CD4-positive, CD25-positive, alpha-beta regulatory T cell (primary cell): ENCODE results near the gene THUMPD1. TPM values are rescaled to one million over a fixed set of nuclear protein-coding genes. Genes with fewer than 3 reads are reported as not detected.
A peak's percentile ranks its signal among the peaks of the same experiment; 100 is the strongest.
"Not testable (repeated sequence)": the region's sequence is repeated elsewhere in the genome, so short reads cannot be mapped to it uniquely, and the experiment has no call there.

Source experiments
- ATAC-seq, 2 donors: fragments of 150-1000 bp; cut with Tn5 transposase; one replicate each; pipeline ENCODE4 v1.10.0; 2021; ENCODE audit warnings: low read depth in 2 of 2, moderate number of reproducible peaks in 2 of 2, moderate library complexity in 1 of 2
- DNase-seq, 3 donors: peaks; one replicate each; pipeline versions ENCODE4 v3.0.0 to v3.0.0-alpha.2; 2012 to 2022; ENCODE audit warnings: mixed read lengths in 1 of 3
- H3K27ac ChIP-seq: one replicate; pipeline ENCODE4 v1.7.0; 2013; ENCODE audit warnings: mild to moderate bottlenecking, low read length; ENCODE audit not compliant: insufficient read depth, poor library complexity, severe bottlenecking
- H3K27me3 ChIP-seq: one replicate; pipeline ENCODE4 v1.7.0; 2013; ENCODE audit warnings: low read length; ENCODE audit not compliant: control insufficient read depth, insufficient read depth
- H3K36me3 ChIP-seq: one replicate; pipeline ENCODE4 v1.7.0; 2013; ENCODE audit warnings: mild to moderate bottlenecking, low read length, moderate library complexity; ENCODE audit not compliant: control insufficient read depth, insufficient read depth
- H3K4me1 ChIP-seq: 2 replicates; pipeline ENCODE4 v1.7.0; 2013; ENCODE audit warnings: mild to moderate bottlenecking, low read length; ENCODE audit not compliant: insufficient read depth, control insufficient read depth, poor library complexity, severe bottlenecking
- H3K4me3 ChIP-seq: one replicate; pipeline ENCODE4 v1.7.0; 2013; ENCODE audit warnings: low read depth, mild to moderate bottlenecking, low read length, moderate library complexity
- H3K9me3 ChIP-seq, 2 experiments: 1 replicate in 1 of 2; 2 replicates in 1 of 2; pipeline ENCODE4 v1.7.0; 2013; ENCODE audit warnings: low read length in 2 of 2, mild to moderate bottlenecking in 1 of 2, moderate library complexity in 1 of 2; ENCODE audit not compliant: control insufficient read depth in 2 of 2
- H3K27ac Mint-ChIP-seq, 3 donors: one replicate each; pipeline ENCODE4 v1.8.0; 2020 to 2022; ENCODE audit warnings: mild to moderate bottlenecking in 3 of 3, mixed read lengths in 3 of 3, moderate library complexity in 2 of 3
- H3K27me3 Mint-ChIP-seq: one replicate; pipeline ENCODE4 v1.8.0; 2022; ENCODE audit warnings: mild to moderate bottlenecking, mixed read lengths
- H3K36me3 Mint-ChIP-seq: one replicate; pipeline ENCODE4 v1.8.0; 2020; ENCODE audit warnings: mixed read lengths
- H3K4me1 Mint-ChIP-seq, 4 donors: one replicate each; pipeline ENCODE4 v1.8.0; 2020 to 2022; ENCODE audit warnings: mixed read lengths in 4 of 4, mild to moderate bottlenecking in 1 of 4
- H3K4me3 Mint-ChIP-seq, 4 donors: one replicate each; pipeline ENCODE4 v1.8.0; 2020 to 2022; ENCODE audit warnings: mild to moderate bottlenecking in 4 of 4, mixed read lengths in 4 of 4, moderate library complexity in 3 of 4
- H3K9me3 Mint-ChIP-seq, 7 donors: one replicate each; pipeline ENCODE4 v1.8.0; 2020 to 2022; ENCODE audit warnings: mixed read lengths in 7 of 7, mild to moderate bottlenecking in 3 of 7, moderate library complexity in 2 of 7
- polyA plus RNA-seq, 4 donors: library from polyadenylated mRNA; unstranded; fragments of 300-500 nt; fragmentation: Illumina TruSeq; gene quantifications; one replicate each; pipeline ENCODE4 v1.2.3, GENCODE V29; 2021
- total RNA-seq: library from RNA; stranded (reverse); gene quantifications from one replicate; pipeline ENCODE4 v1.2.3, GENCODE V29; 2022

THUMPD1 gene
- total and polyA plus RNA-seq, 5 donors from 2014 or later = 56.1 to 97.6 (median 71.7) TPM

DNA sequence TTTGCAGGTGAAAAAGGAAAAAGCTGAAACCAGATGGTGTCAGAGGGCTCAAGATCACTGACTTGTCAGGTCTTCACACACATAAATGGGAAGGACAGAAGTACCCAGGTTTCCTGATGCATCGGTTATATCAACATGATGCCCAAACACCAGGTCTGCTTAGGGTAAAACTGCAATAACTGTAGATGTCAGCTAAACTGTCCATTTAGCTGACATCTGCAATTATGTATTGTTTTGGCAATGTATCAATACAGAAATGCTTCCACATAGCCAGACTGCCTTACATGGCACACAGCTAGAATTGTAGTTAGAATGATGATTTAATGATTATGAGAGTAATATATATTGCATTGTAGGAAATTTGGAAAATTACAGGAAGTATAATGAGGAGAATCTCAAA lies 27.2 kb upstream of the THUMPD1 start:
- H3K4me1 ChIP-seq = peaks cover 9% of the 10 kb centered on the region
- no peaks in the 10 kb centered on the region for H3K9me3 ChIP-seq
- H3K27ac Mint-ChIP-seq = no peak overlapping the region
- no peak overlapping the region for H3K27ac ChIP-seq
- no peaks in the 10 kb centered on the region for H3K9me3 Mint-ChIP-seq
- peaks cover 4% of the 10 kb centered on the region for H3K36me3 Mint-ChIP-seq
- H3K4me3 ChIP-seq = no peak overlapping the region
- DNase-seq (no peak), ATAC-seq (no peak)
- H3K4me1 Mint-ChIP-seq = peaks cover 0 to 10% (median 6%) of the 10 kb centered on the region in 4 donors
- H3K36me3 ChIP-seq = no peaks in the 10 kb centered on the region
- no peaks in the 10 kb centered on the region for H3K27me3 ChIP-seq
- H3K4me3 Mint-ChIP-seq = no peak overlapping the region
- H3K27me3 Mint-ChIP-seq = no peaks in the 10 kb centered on the region

DNA sequence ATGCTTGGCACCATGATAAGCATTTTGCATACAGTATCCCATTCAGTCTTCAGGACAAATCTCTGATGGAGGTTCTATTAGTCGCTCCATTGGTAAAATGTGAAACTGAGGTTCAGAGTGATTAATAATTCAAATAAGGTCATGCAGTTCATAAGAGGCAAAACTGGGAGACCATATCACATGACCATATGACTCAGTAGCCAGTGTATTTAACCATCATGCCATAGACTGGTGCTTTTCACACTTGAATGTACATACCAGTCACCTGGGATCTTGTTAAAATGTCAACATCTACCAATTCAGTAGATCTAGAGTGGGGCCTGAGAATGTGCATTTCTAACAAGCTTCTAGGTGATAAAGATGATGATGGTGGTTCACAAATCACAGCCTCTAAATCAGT lies 26.5 kb upstream of the THUMPD1 start:
- Mint-ChIP-seq H3K27me3 (no peaks in the 10 kb centered on the region), H3K9me3 (no peaks in the 10 kb centered on the region), H3K4me3 (no peak overlapping the region), H3K27ac (no peak overlapping the region), H3K36me3 (peaks cover 4% of the 10 kb centered on the region), H3K4me1 (peaks cover 0 to 17% (median 11%) of the 10 kb centered on the region in 4 donors)
- no peaks in the 10 kb centered on the region for H3K27me3 ChIP-seq
- H3K36me3 ChIP-seq = no peaks in the 10 kb centered on the region
- no peak overlapping the region for H3K4me3 ChIP-seq
- H3K4me1 ChIP-seq = peaks cover 12% of the 10 kb centered on the region
- no peaks in the 10 kb centered on the region for H3K9me3 ChIP-seq
- no peak overlapping the region for H3K27ac ChIP-seq
- DNase-seq (no peak), ATAC-seq (no peak)

DNA sequence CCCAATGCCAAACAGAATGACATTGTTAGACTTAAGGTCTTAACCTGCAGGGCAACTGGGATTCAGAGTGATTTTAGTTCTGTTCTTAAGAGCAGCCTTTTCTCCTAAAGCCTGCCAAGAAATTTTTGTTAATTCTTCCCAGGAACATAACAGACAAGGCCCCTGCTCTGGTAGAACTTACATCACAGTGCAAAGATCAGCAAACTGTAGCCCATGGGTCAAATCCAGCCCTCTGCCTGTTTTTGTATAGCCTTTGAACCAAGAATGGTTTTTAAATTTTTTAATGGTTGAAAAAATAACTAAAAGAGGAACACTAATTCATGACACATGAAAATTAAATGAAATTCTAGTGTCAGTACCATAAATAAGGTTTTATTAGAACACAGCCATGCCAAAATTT lies 26.0 kb upstream of the THUMPD1 start:
- ATAC-seq (no peak), DNase-seq (no peak)
- H3K4me3 Mint-ChIP-seq = no peak overlapping the region
- Histone ChIP-seq H3K4me1 (peaks cover 13% of the 10 kb centered on the region), H3K4me3 (no peak overlapping the region), H3K27ac (no peak overlapping the region), H3K27me3 (no peaks in the 10 kb centered on the region), H3K9me3 (no peaks in the 10 kb centered on the region), H3K36me3 (no peaks in the 10 kb centered on the region)
- H3K9me3 Mint-ChIP-seq = peaks cover 0 to 2% (median 0%) of the 10 kb centered on the region in 7 donors
- peaks cover 0 to 23% (median 15%) of the 10 kb centered on the region in 4 donors for H3K4me1 Mint-ChIP-seq
- H3K27me3 Mint-ChIP-seq = no peaks in the 10 kb centered on the region
- H3K27ac Mint-ChIP-seq = no peak overlapping the region
- H3K36me3 Mint-ChIP-seq = peaks cover 4% of the 10 kb centered on the region

DNA sequence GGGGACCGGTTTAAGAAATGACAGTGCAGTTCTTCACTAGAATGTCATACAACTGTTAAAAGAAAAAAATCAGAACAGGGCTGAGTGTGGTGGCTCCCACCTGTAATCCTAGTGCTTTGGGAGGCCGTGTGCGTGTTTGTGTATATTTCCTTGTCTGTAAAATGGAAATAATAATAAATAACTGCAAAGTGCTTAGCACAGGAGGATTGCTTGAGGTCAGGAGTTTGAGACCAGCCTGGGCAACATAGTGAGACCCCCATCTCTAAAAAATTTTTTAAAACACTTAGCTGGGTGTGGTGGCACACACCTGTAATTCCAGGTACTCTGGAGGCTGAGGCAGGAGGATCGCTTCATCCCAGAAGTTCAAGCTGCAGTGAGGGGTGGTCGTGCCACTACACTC lies 24.7 kb upstream of the THUMPD1 start:
- Mint-ChIP-seq H3K9me3 (peaks cover 0 to 2% (median 0%) of the 10 kb centered on the region in 7 donors), H3K36me3 (peaks cover 6% of the 10 kb centered on the region), H3K27ac (no peak overlapping the region), H3K4me1 (peaks cover 0 to 28% (median 19%) of the 10 kb centered on the region in 4 donors), H3K27me3 (no peaks in the 10 kb centered on the region), H3K4me3 (no peak overlapping the region)
- no peak for ATAC-seq
- Histone ChIP-seq H3K9me3 (no peaks in the 10 kb centered on the region), H3K4me1 (peaks cover 13% of the 10 kb centered on the region), H3K27me3 (no peaks in the 10 kb centered on the region), H3K27ac (no peak overlapping the region), H3K36me3 (no peaks in the 10 kb centered on the region), H3K4me3 (no peak overlapping the region)
- no peak for DNase-seq

DNA sequence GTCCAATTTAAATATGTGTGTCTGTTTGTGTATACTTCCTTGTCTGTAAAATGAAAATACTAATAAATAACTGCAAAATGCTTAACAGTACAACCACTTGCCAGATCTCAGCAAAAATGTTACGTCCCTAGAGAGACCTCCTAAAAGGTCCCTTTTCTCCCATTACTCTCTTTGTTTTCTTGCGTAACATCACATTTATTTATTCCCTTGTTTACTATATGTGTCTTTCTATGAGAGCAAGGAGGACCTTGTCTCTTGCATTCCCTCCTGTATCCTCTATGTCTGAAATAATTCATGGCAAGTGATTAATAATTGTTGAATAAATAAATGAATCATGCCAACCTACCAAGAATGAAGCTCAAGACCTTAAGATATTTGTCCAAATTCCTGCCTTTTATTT lies 24.1 kb upstream of the THUMPD1 start:
- no peak overlapping the region for H3K27ac Mint-ChIP-seq
- H3K27me3 ChIP-seq = no peaks in the 10 kb centered on the region
- H3K27me3 Mint-ChIP-seq = no peaks in the 10 kb centered on the region
- no peaks in the 10 kb centered on the region for H3K36me3 ChIP-seq
- H3K36me3 Mint-ChIP-seq = peaks cover 11% of the 10 kb centered on the region
- DNase-seq = no peak
- H3K4me1 Mint-ChIP-seq = peaks cover 0 to 28% (median 19%) of the 10 kb centered on the region in 4 donors
- H3K9me3 ChIP-seq = no peaks in the 10 kb centered on the region
- no peak overlapping the region for H3K27ac ChIP-seq
- H3K4me3 ChIP-seq = no peak overlapping the region
- peaks cover 13% of the 10 kb centered on the region for H3K4me1 ChIP-seq
- no peak for ATAC-seq
- peak overlapping the region in 1 of 4 donors; percentile 47 for H3K4me3 Mint-ChIP-seq
- peaks cover 0 to 2% (median 0%) of the 10 kb centered on the region in 7 donors for H3K9me3 Mint-ChIP-seq

DNA sequence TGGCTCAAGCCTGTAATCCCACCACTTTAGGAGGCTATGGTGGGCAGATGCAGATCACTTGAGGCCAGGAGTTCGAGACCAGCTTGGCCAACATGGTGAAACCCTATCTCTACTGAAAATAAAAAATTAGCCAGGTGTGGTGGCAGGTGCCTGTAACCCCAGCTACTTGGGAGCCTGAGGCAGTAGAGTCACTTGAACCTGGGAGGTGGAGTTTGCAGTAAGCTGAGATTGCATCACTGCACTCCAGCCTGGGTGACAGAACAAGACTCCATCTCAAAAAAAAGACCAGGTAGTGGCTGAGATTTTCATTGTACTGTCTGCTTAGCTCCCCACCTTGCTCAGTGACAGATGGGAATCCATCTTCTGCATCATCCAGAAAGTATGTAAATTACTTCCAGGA lies 22.8 kb upstream of the THUMPD1 start:
- H3K27me3 ChIP-seq, ATAC-seq, H3K9me3 ChIP-seq, H3K4me3 ChIP-seq, H3K9me3 Mint-ChIP-seq, H3K4me3 Mint-ChIP-seq, H3K27me3 Mint-ChIP-seq, H3K36me3 ChIP-seq, DNase-seq: not testable (repeated sequence)
- Mint-ChIP-seq H3K36me3 (peaks cover 17% of the 10 kb centered on the region), H3K27ac (peak overlapping the region in 1 of 3 donors; percentile 87), H3K4me1 (peaks cover 0 to 28% (median 19%) of the 10 kb centered on the region in 4 donors)
- peaks cover 13% of the 10 kb centered on the region for H3K4me1 ChIP-seq
- H3K27ac ChIP-seq = peak overlapping the region; percentile 73

DNA sequence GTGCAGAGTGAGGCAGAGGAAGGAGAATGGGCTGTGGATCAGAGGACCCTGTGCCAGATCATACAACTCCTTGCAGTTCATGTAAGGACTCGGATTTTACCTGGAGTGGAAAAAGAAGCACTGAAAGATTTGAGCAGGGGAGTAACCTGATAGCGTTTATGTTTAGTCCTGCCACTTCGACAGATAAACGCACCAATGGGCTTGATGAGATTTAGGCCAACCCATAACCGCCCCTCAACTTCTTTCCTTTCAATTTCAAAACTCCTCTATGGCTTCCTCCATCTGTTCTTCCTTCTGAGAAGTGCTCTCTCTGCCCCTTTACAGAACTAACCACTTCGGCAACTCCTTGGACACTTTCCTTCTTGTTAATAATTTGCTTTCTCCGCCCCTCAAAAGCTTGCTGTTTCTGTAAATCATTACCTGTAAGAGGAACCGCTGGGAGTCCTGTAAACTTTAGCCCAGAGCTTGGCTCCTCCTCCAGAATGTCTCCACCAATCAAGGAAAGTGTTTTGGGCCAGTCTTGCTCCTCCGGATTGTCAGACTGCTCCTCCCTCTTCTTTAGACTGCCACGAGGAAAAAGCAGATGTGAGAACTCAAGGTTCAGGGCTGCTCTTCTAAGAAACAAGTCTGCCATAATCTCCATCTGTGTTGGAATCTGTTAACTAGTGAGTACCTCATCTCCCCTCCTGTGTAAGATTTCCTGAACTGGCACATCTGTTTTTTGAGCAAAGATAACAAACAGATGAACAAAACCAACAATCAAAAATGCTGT lies 22.0 kb upstream of the THUMPD1 start, which contains the start of gene ACSM3:
TSS of gene ACSM3 (plus strand) at position 554 of the 772 bp plus-strand sequence. CDS start 6,021 bp downstream, outside the sequence.
- H3K27ac ChIP-seq = peak within 1 kb of the TSS; percentile 73
- peaks cover 0 to 6% (median 0%) of the 10 kb centered on the region in 7 donors for H3K9me3 Mint-ChIP-seq
- H3K4me3 Mint-ChIP-seq = peak within 1 kb of the TSS; percentile 85 to 96 (median 92)
- H3K4me1 ChIP-seq = peaks cover 13% of the 10 kb centered on the region
- peaks cover 17% of the 10 kb centered on the region for H3K36me3 Mint-ChIP-seq
- no peaks in the 10 kb centered on the region for H3K36me3 ChIP-seq
- H3K4me1 Mint-ChIP-seq = peaks cover 0 to 28% (median 19%) of the 10 kb centered on the region in 4 donors
- H3K4me3 ChIP-seq = peak within 1 kb of the TSS; percentile 97
- H3K9me3 ChIP-seq = peaks cover 0 to 2% of the 10 kb centered on the region in 2 experiments
- no peaks in the 10 kb centered on the region for H3K27me3 ChIP-seq
- DNase-seq (peak; percentile 63 to 92 (median 82)), ATAC-seq (peak; percentile 97 to 98)
- peak within 1 kb of the TSS; percentile 87 to 95 (median 94) for H3K27ac Mint-ChIP-seq
- H3K27me3 Mint-ChIP-seq = no peaks in the 10 kb centered on the region
